CD14-positive monocyte (primary cell): ENCODE data around the gene SUMF2. TPM values are rescaled to one million over a fixed set of nuclear protein-coding genes. Genes with fewer than 3 reads are reported as not detected.
A peak's percentile ranks its signal among the peaks of the same experiment; 100 is the strongest.
"Not testable (repeated sequence)": the region's sequence is repeated elsewhere in the genome, so short reads cannot be mapped to it uniquely, and the experiment has no call there.

Experiments
- DNase-seq, 3 donors: peaks; one replicate each; pipeline ENCODE4 v3.0.0-alpha.2; 2011 to 2022
- H2AFZ ChIP-seq: 2 replicates; pipeline ENCODE4 v1.6.0; 2012; ENCODE audit warnings: mild to moderate bottlenecking, low read depth, low read length, inconsistent platforms; ENCODE audit not compliant: insufficient read depth, poor library complexity, severe bottlenecking
- H3K27ac ChIP-seq, 2 donors: 1 replicate in 1 of 2; 2 replicates in 1 of 2; pipeline ENCODE4 v1.5.1; 2012 to 2013; ENCODE audit warnings: low read length in 2 of 2, control low read depth in 1 of 2, inconsistent platforms in 1 of 2, low read depth in 1 of 2, mild to moderate bottlenecking in 1 of 2
- H3K27me3 ChIP-seq, 2 donors: one replicate each; pipeline versions ENCODE4 v1.6.0 to v1.6.1; 2011 to 2013; ENCODE audit warnings: low read length in 2 of 2; ENCODE audit not compliant: control insufficient read depth in 2 of 2, insufficient read depth in 2 of 2
- H3K36me3 ChIP-seq, 2 donors: replicated peaks in 1 of 2; 1 replicate in 1 of 2; 2 replicates in 1 of 2; pipeline versions ENCODE4 v1.5.1 to v1.6.1; 2012 to 2013; ENCODE audit warnings: low read length in 2 of 2, control low read depth in 1 of 2, inconsistent platforms in 1 of 2, mild to moderate bottlenecking in 1 of 2; ENCODE audit not compliant: insufficient read depth in 2 of 2, control insufficient read depth in 1 of 2
- H3K4me1 ChIP-seq, 2 donors: 1 replicate in 1 of 2; 2 replicates in 1 of 2; pipeline versions ENCODE4 v1.5.1 to v1.6.1; 2012 to 2013; ENCODE audit warnings: low read length in 2 of 2, control low read depth in 1 of 2, inconsistent platforms in 1 of 2, mild to moderate bottlenecking in 1 of 2, moderate library complexity in 1 of 2; ENCODE audit not compliant: insufficient read depth in 2 of 2, control insufficient read depth in 1 of 2
- H3K4me2 ChIP-seq: replicated peaks from 2 replicates; pipeline ENCODE3; 2012; ENCODE audit warnings: low read length, moderate library complexity, mild to moderate bottlenecking; ENCODE audit not compliant: poor library complexity, severe bottlenecking; ENCODE audit errors: extremely low read depth
- H3K4me3 ChIP-seq, 3 experiments: fragments of 200-600 bp in 1 of 3; sonication (generic) in 1 of 3; replicated peaks in 1 of 3; 1 replicate in 2 of 3; 2 replicates in 1 of 3; pipeline ENCODE4 v1.5.1; 2011 to 2013; ENCODE audit warnings: low read length in 3 of 3, mild to moderate bottlenecking in 3 of 3, control low read depth in 2 of 3, low read depth in 2 of 3, inconsistent platforms in 1 of 3, moderate library complexity in 1 of 3
- H3K79me2 ChIP-seq: 2 replicates; pipeline ENCODE4 v1.6.0; 2012; ENCODE audit warnings: mild to moderate bottlenecking, control low read depth, inconsistent platforms, low read length, moderate library complexity; ENCODE audit not compliant: insufficient read depth
- H3K9ac ChIP-seq: 2 replicates; pipeline ENCODE4 v1.6.0; 2017; ENCODE audit warnings: low read length, mild to moderate bottlenecking; ENCODE audit not compliant: insufficient read depth, poor library complexity, severe bottlenecking
- H3K9me3 ChIP-seq, 2 donors: replicated peaks in 1 of 2; 1 replicate in 1 of 2; 2 replicates in 1 of 2; pipeline versions ENCODE4 v1.5.1 to v1.6.1; 2012 to 2013; ENCODE audit warnings: low read length in 2 of 2, control low read depth in 1 of 2; ENCODE audit not compliant: control insufficient read depth in 1 of 2, insufficient read depth in 1 of 2
- H4K20me1 ChIP-seq: 2 replicates; pipeline ENCODE4 v1.6.0; 2012; ENCODE audit warnings: mild to moderate bottlenecking, low read length, control low read depth, moderate library complexity; ENCODE audit not compliant: insufficient read depth
- H3K27ac Mint-ChIP-seq, 7 donors: one replicate each; pipeline ENCODE4 v1.8.0; 2020; ENCODE audit warnings: mild to moderate bottlenecking in 7 of 7, mixed read lengths in 7 of 7, moderate library complexity in 6 of 7, inconsistent platforms in 2 of 7
- H3K27me3 Mint-ChIP-seq, 3 donors: one replicate each; pipeline ENCODE4 v1.8.0; 2021 to 2022; ENCODE audit warnings: low read depth in 3 of 3, mild to moderate bottlenecking in 3 of 3, mixed read lengths in 3 of 3, moderate library complexity in 3 of 3, inconsistent platforms in 1 of 3
- H3K36me3 Mint-ChIP-seq, 2 donors: one replicate each; pipeline ENCODE4 v1.8.0; 2020; ENCODE audit warnings: mixed read lengths in 2 of 2, inconsistent platforms in 1 of 2, mild to moderate bottlenecking in 1 of 2
- H3K4me1 Mint-ChIP-seq: one replicate; pipeline ENCODE4 v1.8.0; 2020; ENCODE audit warnings: mild to moderate bottlenecking, mixed read lengths
- H3K4me3 Mint-ChIP-seq, 2 donors: one replicate each; pipeline ENCODE4 v1.8.0; 2020; ENCODE audit warnings: mild to moderate bottlenecking in 2 of 2, mixed read lengths in 2 of 2, moderate library complexity in 1 of 2
- H3K9me3 Mint-ChIP-seq, 7 donors: one replicate each; pipeline ENCODE4 v1.8.0; 2020 to 2022; ENCODE audit warnings: mixed read lengths in 7 of 7, mild to moderate bottlenecking in 6 of 7, moderate library complexity in 6 of 7, inconsistent platforms in 2 of 7
- CTCF ChIP-seq: fragments of 200-600 bp; IDR thresholded peaks from one replicate; pipeline ENCODE4 v1.8.0; 2022; ENCODE audit warnings: antibody characterized with exemption, mild to moderate bottlenecking
- WGBS: methylation state at CpG from one replicate; pipeline ENCODE4 v1.1.5; 2013; ENCODE audit warnings: missing lambda C conversion rate; ENCODE audit not compliant: insufficient coverage; 5-methylcytosine and 5-hydroxymethylcytosine counted together
- intact Hi-C, 2 donors: fragments of 100-400 bp; cut with micrococcal nuclease; formaldehyde crosslinking; loops; one replicate each; pipeline versions ENCODE4 v1.15.0 to v1.15.1; 2023
- polyA plus RNA-seq, 3 donors: library from polyadenylated mRNA; depleted of rRNA in 1 of 3; unstranded in 2 of 3; stranded (reverse) in 1 of 3; fragments of 300-500 nt in 2 of 3; fragments of >200 nt in 1 of 3; fragmentation: Illumina TruSeq in 2 of 3; gene quantifications; 1 replicate in 2 of 3; 2 replicates in 1 of 3; pipeline ENCODE4 v1.2.3, GENCODE V29; 2012 to 2021

The SUMF2 gene
- polyA plus RNA-seq, 3 donors, result 69.5 to 88.2 (median 75.0) TPM

GRCh38 chr7:56099653-56100052 is 35.6 kb downstream of the SUMF2 start:
- H3K36me3 Mint-ChIP-seq, result peaks cover 51 to 73% of the 10 kb centered on the region in 2 donors
- Histone ChIP-seq H3K36me3 (peaks cover 49 to 60% of the 10 kb centered on the region in 2 donors), H3K9me3 (no peaks in the 10 kb centered on the region), H4K20me1 (peaks cover 7% of the 10 kb centered on the region), H3K4me3 (no peak overlapping the region), H3K79me2 (peaks cover 14% of the 10 kb centered on the region), H3K4me2 (no peak overlapping the region), H3K4me1 (no peaks in the 10 kb centered on the region), H2AFZ (no peak overlapping the region), H3K9ac (no peak overlapping the region), H3K27ac (no peak overlapping the region), H3K27me3 (no peaks in the 10 kb centered on the region)
- H3K9me3 Mint-ChIP-seq, result no peaks in the 10 kb centered on the region
- no peaks in the 10 kb centered on the region for H3K4me1 Mint-ChIP-seq
- intact Hi-C loops, result loop anchor here in 1 of 2 donors (10.0 kb wide), 1 partner anchor 1335 kb away; no protein-coding TSS in a partner anchor
- H3K4me3 Mint-ChIP-seq, result no peak overlapping the region
- 95% methylated on average over 3 of the region's 3 CpGs for WGBS
- no peaks in the 10 kb centered on the region for H3K27me3 Mint-ChIP-seq
- no peak overlapping the region for H3K27ac Mint-ChIP-seq
- no peak for DNase-seq
- no peak for TF ChIP-seq CTCF

DNA sequence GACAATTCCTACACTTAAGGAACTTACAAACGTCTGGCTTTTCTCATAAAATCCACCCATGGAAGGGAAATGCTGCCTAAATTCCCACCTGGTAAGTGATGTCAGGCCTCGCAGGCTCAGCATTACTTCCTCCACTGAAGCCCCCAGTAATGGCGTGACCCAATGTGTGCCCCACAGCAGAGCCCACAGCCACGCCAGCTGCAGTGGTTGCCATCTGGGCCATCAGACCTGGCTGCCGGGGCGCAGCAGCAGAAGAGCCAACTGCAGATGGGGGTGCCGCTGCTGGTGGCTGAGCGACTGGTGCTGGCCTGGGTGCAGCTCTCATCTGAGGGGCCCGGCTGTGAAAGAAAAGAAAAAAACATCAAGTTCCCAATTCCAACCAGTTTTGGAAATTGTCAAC is 40.1 kb downstream of the SUMF2 start:
- H3K9ac ChIP-seq, H3K4me3 Mint-ChIP-seq, H3K4me3 ChIP-seq, H3K9me3 ChIP-seq, H3K27me3 Mint-ChIP-seq, H3K4me2 ChIP-seq, DNase-seq, H2AFZ ChIP-seq, H4K20me1 ChIP-seq, H3K27me3 ChIP-seq: not testable (repeated sequence)
- intact Hi-C loops, result loop anchor here in 1 of 2 donors (10.0 kb wide), 1 partner anchor 1339 kb away; no protein-coding TSS in a partner anchor
- 83% methylated on average over 1 of the region's 9 CpGs for WGBS
- Mint-ChIP-seq H3K9me3 (peaks cover 10 to 24% (median 15%) of the 10 kb centered on the region in 7 donors), H3K27ac (peak overlapping the region in 2 of 7 donors; percentile 10 to 36), H3K36me3 (peaks cover 47 to 60% of the 10 kb centered on the region in 2 donors), H3K4me1 (peaks cover 25% of the 10 kb centered on the region)
- peaks cover 49 to 55% of the 10 kb centered on the region in 2 donors for H3K36me3 ChIP-seq
- H3K79me2 ChIP-seq, result peaks cover 31% of the 10 kb centered on the region
- peaks cover 22 to 24% of the 10 kb centered on the region in 2 donors for H3K4me1 ChIP-seq
- peak overlapping the region in 1 of 2 donors; percentile 20 for H3K27ac ChIP-seq
